WTC11 (cell line): ENCODE data around the gene PDE8B. TPM values are rescaled to one million over a fixed set of nuclear protein-coding genes. Genes with fewer than 3 reads are reported as not detected.

ENCODE experiments used
- ATAC-seq: fragments of 200-7000 bp; cut with Tn5 transposase; 2 replicates; pipeline ENCODE4 v1.10.0; 2021; ENCODE audit warnings: mild to moderate bottlenecking, moderate library complexity
- CTCF ChIA-PET: fragments of 300-600 bp; sonication (Branson Sonifier 250); formaldehyde crosslinking; loops from one replicate; lab custom pipeline; 2021; ENCODE audit warnings: antibody characterized with exemption; lab: Charles Lee
- POLR2A ChIA-PET: fragments of 350-600 bp; sonication (Branson Sonifier 250); formaldehyde crosslinking; loops from one replicate; lab custom pipeline; 2021; ENCODE audit warnings: antibody characterized with exemption; lab: Charles Lee
- DNase-seq: peaks from one replicate; pipeline ENCODE4 v3.0.0; 2021; ENCODE audit warnings: low spot score
- H3K27ac Mint-ChIP-seq: 2 replicates; pipeline ENCODE4 v1.8.0; 2021; ENCODE audit warnings: mixed read lengths
- H3K27me3 Mint-ChIP-seq: 2 replicates; pipeline ENCODE4 v1.8.0; 2021; ENCODE audit warnings: low read depth, mild to moderate bottlenecking, moderate library complexity, mixed read lengths
- H3K36me3 Mint-ChIP-seq: 2 replicates; pipeline ENCODE4 v1.8.0; 2021; ENCODE audit warnings: mixed read lengths
- H3K4me1 Mint-ChIP-seq: 2 replicates; pipeline ENCODE4 v1.8.0; 2022; ENCODE audit warnings: mixed read lengths
- H3K4me3 Mint-ChIP-seq: 2 replicates; pipeline ENCODE4 v1.8.0; 2021; ENCODE audit warnings: mild to moderate bottlenecking, moderate library complexity, mixed read lengths
- H3K9me3 Mint-ChIP-seq: 2 replicates; pipeline ENCODE4 v1.8.0; 2021; ENCODE audit warnings: mixed read lengths
- CDX4 ChIP-seq: fragments of 250-450 bp; sonication (Bioruptor Pico); IDR thresholded peaks from 2 replicates; pipeline ENCODE4 v1.9.0; 2021; ENCODE audit warnings: moderate library complexity, mild to moderate bottlenecking, inconsistent platforms, borderline replicate concordance
- FOXJ3 ChIP-seq: sonication (generic); formaldehyde crosslinking; IDR thresholded peaks from 2 replicates; pipeline ENCODE4 v1.9.0; 2021; ENCODE audit warnings: missing genetic modification reagents, mild to moderate bottlenecking, borderline replicate concordance
- FOXK1 ChIP-seq: sonication (generic); formaldehyde crosslinking; IDR thresholded peaks from 2 replicates; pipeline ENCODE4 v1.8.0; 2022; ENCODE audit warnings: mild to moderate bottlenecking, moderate library complexity, missing genetic modification reagents
- HMGA2 ChIP-seq: fragments of 250-450 bp; sonication (Bioruptor Pico); IDR thresholded peaks from 2 replicates; pipeline ENCODE4 v1.4.0; 2021; ENCODE audit warnings: mild to moderate bottlenecking, moderate library complexity
- JUN ChIP-seq: sonication (generic); formaldehyde crosslinking; IDR thresholded peaks from 2 replicates; pipeline ENCODE4 v1.8.0; 2023; ENCODE audit warnings: mild to moderate bottlenecking, missing genetic modification reagents
- KAT7 ChIP-seq: sonication (generic); formaldehyde crosslinking; IDR thresholded peaks from 2 replicates; pipeline ENCODE4 v1.8.1; 2023; ENCODE audit warnings: missing genetic modification reagents, mild to moderate bottlenecking, borderline replicate concordance
- MAX ChIP-seq: sonication (generic); formaldehyde crosslinking; IDR thresholded peaks from 2 replicates; pipeline ENCODE4 v1.8.0; 2022; ENCODE audit warnings: mild to moderate bottlenecking, missing genetic modification reagents
- NR2C2 ChIP-seq: sonication (generic); formaldehyde crosslinking; IDR thresholded peaks from 2 replicates; pipeline ENCODE4 v1.8.0; 2022; ENCODE audit warnings: mild to moderate bottlenecking, missing genetic modification reagents
- OVOL2 ChIP-seq: fragments of 250-450 bp; sonication (Bioruptor Pico); IDR thresholded peaks from 2 replicates; pipeline ENCODE4 v1.9.0; 2021; ENCODE audit warnings: mild to moderate bottlenecking, borderline replicate concordance
- RORB ChIP-seq: fragments of 250-450 bp; sonication (Bioruptor Pico); IDR thresholded peaks from 2 replicates; pipeline ENCODE4 v1.9.0; 2021; ENCODE audit warnings: mild to moderate bottlenecking
- ZSCAN18 ChIP-seq: fragments of 250-450 bp; sonication (Bioruptor Pico); IDR thresholded peaks from 2 replicates; pipeline ENCODE4 v2.1.2; 2022; ENCODE audit warnings: mild to moderate bottlenecking, moderate library complexity
- total RNA-seq: library from RNA; stranded (reverse); gene quantifications from 3 replicates; pipeline ENCODE4 v1.2.3, GENCODE V29; 2021
- TF ChIP-seq, protein P1 (sequence below): sonication (generic); formaldehyde crosslinking; IDR thresholded peaks from 2 replicates; pipeline ENCODE4 v1.8.1; 2022; ENCODE audit warnings: mild to moderate bottlenecking, moderate library complexity, missing genetic modification reagents
- TF ChIP-seq, protein P2 (sequence below): sonication (generic); formaldehyde crosslinking; IDR thresholded peaks from 2 replicates; pipeline ENCODE4 v1.8.0; 2023; ENCODE audit warnings: missing genetic modification reagents, mild to moderate bottlenecking, borderline replicate concordance
- TF ChIP-seq, protein P3 (sequence below): sonication (generic); formaldehyde crosslinking; IDR thresholded peaks from 2 replicates; pipeline ENCODE4 v1.8.1; 2022; ENCODE audit warnings: mild to moderate bottlenecking, missing genetic modification reagents, moderate library complexity, borderline replicate concordance
- TF ChIP-seq, protein P4 (sequence below): fragments of 250-450 bp; sonication (Bioruptor Pico); IDR thresholded peaks from 2 replicates; pipeline ENCODE4 v1.9.0; 2021; ENCODE audit warnings: mild to moderate bottlenecking

Gene PDE8B
- total RNA-seq, 1 experiment from 2014 or later, result 0.31 TPM

DNA sequence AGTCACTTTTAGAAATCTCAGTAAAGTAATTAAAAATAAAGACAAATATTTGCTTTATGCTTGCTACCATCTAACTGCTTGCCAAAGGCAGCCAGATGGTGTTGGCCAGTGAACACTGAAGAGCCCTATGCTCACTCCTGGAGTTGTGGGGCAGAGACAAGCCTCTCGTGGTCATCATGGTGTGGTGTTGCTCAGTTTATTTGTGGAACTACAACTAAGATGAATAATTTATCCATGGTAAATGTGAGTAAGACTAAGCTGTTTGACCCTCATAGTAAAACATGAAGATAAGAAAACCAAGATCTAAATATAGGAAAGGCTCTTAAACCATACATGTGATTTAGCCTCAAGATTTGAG is 100.7 kb downstream of the PDE8B start:
- no peaks in the 10 kb centered on the region for H3K36me3 Mint-ChIP-seq
- no peak for DNase-seq
- TF ChIP-seq FOXJ3 (no peak), ZSCAN18 (CRISPR knock-in tag) (no peak), CDX4 (no peak), FOXK1 (CRISPR knock-in tag) (no peak), MAX (CRISPR knock-in tag) (no peak), HMGA2 (CRISPR knock-in tag) (no peak), OVOL2 (CRISPR knock-in tag) (no peak), KAT7 (no peak), JUN (no peak), RORB (no peak), NR2C2 (CRISPR knock-in tag) (no peak)
- TF ChIP-seq, protein P1, sequence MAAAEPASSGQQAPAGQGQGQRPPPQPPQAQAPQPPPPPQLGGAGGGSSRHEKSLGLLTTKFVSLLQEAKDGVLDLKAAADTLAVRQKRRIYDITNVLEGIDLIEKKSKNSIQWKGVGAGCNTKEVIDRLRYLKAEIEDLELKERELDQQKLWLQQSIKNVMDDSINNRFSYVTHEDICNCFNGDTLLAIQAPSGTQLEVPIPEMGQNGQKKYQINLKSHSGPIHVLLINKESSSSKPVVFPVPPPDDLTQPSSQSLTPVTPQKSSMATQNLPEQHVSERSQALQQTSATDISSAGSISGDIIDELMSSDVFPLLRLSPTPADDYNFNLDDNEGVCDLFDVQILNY (CRISPR knock-in tag), result no peak
- TF ChIP-seq, protein P2, sequence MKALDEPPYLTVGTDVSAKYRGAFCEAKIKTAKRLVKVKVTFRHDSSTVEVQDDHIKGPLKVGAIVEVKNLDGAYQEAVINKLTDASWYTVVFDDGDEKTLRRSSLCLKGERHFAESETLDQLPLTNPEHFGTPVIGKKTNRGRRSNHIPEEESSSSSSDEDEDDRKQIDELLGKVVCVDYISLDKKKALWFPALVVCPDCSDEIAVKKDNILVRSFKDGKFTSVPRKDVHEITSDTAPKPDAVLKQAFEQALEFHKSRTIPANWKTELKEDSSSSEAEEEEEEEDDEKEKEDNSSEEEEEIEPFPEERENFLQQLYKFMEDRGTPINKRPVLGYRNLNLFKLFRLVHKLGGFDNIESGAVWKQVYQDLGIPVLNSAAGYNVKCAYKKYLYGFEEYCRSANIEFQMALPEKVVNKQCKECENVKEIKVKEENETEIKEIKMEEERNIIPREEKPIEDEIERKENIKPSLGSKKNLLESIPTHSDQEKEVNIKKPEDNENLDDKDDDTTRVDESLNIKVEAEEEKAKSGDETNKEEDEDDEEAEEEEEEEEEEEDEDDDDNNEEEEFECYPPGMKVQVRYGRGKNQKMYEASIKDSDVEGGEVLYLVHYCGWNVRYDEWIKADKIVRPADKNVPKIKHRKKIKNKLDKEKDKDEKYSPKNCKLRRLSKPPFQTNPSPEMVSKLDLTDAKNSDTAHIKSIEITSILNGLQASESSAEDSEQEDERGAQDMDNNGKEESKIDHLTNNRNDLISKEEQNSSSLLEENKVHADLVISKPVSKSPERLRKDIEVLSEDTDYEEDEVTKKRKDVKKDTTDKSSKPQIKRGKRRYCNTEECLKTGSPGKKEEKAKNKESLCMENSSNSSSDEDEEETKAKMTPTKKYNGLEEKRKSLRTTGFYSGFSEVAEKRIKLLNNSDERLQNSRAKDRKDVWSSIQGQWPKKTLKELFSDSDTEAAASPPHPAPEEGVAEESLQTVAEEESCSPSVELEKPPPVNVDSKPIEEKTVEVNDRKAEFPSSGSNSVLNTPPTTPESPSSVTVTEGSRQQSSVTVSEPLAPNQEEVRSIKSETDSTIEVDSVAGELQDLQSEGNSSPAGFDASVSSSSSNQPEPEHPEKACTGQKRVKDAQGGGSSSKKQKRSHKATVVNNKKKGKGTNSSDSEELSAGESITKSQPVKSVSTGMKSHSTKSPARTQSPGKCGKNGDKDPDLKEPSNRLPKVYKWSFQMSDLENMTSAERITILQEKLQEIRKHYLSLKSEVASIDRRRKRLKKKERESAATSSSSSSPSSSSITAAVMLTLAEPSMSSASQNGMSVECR (CRISPR knock-in tag), result no peak
- TF ChIP-seq, protein P3, sequence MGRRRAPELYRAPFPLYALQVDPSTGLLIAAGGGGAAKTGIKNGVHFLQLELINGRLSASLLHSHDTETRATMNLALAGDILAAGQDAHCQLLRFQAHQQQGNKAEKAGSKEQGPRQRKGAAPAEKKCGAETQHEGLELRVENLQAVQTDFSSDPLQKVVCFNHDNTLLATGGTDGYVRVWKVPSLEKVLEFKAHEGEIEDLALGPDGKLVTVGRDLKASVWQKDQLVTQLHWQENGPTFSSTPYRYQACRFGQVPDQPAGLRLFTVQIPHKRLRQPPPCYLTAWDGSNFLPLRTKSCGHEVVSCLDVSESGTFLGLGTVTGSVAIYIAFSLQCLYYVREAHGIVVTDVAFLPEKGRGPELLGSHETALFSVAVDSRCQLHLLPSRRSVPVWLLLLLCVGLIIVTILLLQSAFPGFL (CRISPR knock-in tag), result no peak
- TF ChIP-seq, protein P4, sequence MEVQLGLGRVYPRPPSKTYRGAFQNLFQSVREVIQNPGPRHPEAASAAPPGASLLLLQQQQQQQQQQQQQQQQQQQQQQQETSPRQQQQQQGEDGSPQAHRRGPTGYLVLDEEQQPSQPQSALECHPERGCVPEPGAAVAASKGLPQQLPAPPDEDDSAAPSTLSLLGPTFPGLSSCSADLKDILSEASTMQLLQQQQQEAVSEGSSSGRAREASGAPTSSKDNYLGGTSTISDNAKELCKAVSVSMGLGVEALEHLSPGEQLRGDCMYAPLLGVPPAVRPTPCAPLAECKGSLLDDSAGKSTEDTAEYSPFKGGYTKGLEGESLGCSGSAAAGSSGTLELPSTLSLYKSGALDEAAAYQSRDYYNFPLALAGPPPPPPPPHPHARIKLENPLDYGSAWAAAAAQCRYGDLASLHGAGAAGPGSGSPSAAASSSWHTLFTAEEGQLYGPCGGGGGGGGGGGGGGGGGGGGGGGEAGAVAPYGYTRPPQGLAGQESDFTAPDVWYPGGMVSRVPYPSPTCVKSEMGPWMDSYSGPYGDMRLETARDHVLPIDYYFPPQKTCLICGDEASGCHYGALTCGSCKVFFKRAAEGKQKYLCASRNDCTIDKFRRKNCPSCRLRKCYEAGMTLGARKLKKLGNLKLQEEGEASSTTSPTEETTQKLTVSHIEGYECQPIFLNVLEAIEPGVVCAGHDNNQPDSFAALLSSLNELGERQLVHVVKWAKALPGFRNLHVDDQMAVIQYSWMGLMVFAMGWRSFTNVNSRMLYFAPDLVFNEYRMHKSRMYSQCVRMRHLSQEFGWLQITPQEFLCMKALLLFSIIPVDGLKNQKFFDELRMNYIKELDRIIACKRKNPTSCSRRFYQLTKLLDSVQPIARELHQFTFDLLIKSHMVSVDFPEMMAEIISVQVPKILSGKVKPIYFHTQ, result no peak
- TF ChIP-seq, all 79 proteins: peak for 0
- ATAC-seq, result no peak
- ChIA-PET CTCF (no interaction called here), POLR2A (no interaction called here)
- Mint-ChIP-seq H3K9me3 (no peaks in the 10 kb centered on the region), H3K27ac (no peak overlapping the region), H3K4me3 (no peak overlapping the region), H3K27me3 (peaks cover 25% of the 10 kb centered on the region), H3K4me1 (peaks cover 4% of the 10 kb centered on the region)
